AG10803 (cell line): ENCODE data around the gene FNTB.

Source experiments
- DNase-seq: peaks from one replicate; pipeline ENCODE4 v3.0.0; 2010; ENCODE audit warnings: low read depth
- H3K4me3 ChIP-seq: 2 replicates; pipeline ENCODE4 v1.5.1; 2011; ENCODE audit warnings: mild to moderate bottlenecking, low read length, control low read depth
- CTCF ChIP-seq: conservative IDR thresholded peaks from 2 replicates; pipeline ENCODE4 v1.5.1; 2011; ENCODE audit warnings: mild to moderate bottlenecking, low read length, control low read depth, inconsistent platforms

FNTB gene

GRCh38 chr14:65001723-65002122 lies 15.0 kb downstream of the FNTB start:
- no peak for TF ChIP-seq CTCF
- H3K4me3 ChIP-seq, result no peak overlapping the region
- DNase-seq, result peak; percentile 36

GRCh38 chr14:65002586-65003210 lies 16.0 kb downstream of the FNTB start:
- DNase-seq, result peak; percentile 78
- peak overlapping the region; percentile 9 for H3K4me3 ChIP-seq
- no peak for TF ChIP-seq CTCF

- no peak for DNase-seq
- H3K4me3 ChIP-seq, result no peak overlapping the region
- TF ChIP-seq CTCF, result no peak
These were observed 16.7 kb downstream of the FNTB start for GRCh38 chr14:65003394-65003793.

- TF ChIP-seq CTCF, result no peak; the same call in 1 of the 2 replicates
- DNase-seq, result no peak
- no peak overlapping the region for H3K4me3 ChIP-seq
These were observed 19.6 kb downstream of the FNTB start for GRCh38 chr14:65006261-65006721.

- TF ChIP-seq CTCF, result no peak
These were observed 20.5 kb downstream of the FNTB start for GRCh38 chr14:65007202-65007601.

GRCh38 chr14:65010211-65010931 lies 23.7 kb downstream of the FNTB start:
- DNase-seq, result no peak
- H3K4me3 ChIP-seq, result no peak overlapping the region
- no peak for TF ChIP-seq CTCF

More at GRCh38 chr14:65007202-65007601, 20.5 kb downstream of the FNTB start:
- no peak overlapping the region for H3K4me3 ChIP-seq
- no peak for DNase-seq

- no peak for TF ChIP-seq CTCF
- H3K4me3 ChIP-seq, result no peak overlapping the region
- no peak for DNase-seq
These were observed 24.8 kb downstream of the FNTB start for GRCh38 chr14:65011538-65011937.
